ENCODE data around the gene ARHGEF39. TPM values are rescaled to one million over a fixed set of nuclear protein-coding genes. Genes with fewer than 3 reads are reported as not detected.

ARHGEF39 gene, protein sequence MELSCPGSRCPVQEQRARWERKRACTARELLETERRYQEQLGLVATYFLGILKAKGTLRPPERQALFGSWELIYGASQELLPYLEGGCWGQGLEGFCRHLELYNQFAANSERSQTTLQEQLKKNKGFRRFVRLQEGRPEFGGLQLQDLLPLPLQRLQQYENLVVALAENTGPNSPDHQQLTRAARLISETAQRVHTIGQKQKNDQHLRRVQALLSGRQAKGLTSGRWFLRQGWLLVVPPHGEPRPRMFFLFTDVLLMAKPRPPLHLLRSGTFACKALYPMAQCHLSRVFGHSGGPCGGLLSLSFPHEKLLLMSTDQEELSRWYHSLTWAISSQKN
- 11.5 to 16.2 TPM (median 15.4 TPM) in 5 replicates for total RNA-seq (2022; extraction: Qiagen RNA extraction)

GRCh38 chr9:35664531-35665470 is at the start of gene ARHGEF39:
ARHGEF39 (minus strand) TSS chr9:35665195; CDS start chr9:35665169, 26 bp downstream.

GRCh38 chr9:35689542-35690293 is 24.7 kb upstream of the ARHGEF39 start, which contains the start of gene TPM2:
TPM2 (minus strand) TSS chr9:35689925; CDS start chr9:35689817, 108 bp downstream.

DNA sequence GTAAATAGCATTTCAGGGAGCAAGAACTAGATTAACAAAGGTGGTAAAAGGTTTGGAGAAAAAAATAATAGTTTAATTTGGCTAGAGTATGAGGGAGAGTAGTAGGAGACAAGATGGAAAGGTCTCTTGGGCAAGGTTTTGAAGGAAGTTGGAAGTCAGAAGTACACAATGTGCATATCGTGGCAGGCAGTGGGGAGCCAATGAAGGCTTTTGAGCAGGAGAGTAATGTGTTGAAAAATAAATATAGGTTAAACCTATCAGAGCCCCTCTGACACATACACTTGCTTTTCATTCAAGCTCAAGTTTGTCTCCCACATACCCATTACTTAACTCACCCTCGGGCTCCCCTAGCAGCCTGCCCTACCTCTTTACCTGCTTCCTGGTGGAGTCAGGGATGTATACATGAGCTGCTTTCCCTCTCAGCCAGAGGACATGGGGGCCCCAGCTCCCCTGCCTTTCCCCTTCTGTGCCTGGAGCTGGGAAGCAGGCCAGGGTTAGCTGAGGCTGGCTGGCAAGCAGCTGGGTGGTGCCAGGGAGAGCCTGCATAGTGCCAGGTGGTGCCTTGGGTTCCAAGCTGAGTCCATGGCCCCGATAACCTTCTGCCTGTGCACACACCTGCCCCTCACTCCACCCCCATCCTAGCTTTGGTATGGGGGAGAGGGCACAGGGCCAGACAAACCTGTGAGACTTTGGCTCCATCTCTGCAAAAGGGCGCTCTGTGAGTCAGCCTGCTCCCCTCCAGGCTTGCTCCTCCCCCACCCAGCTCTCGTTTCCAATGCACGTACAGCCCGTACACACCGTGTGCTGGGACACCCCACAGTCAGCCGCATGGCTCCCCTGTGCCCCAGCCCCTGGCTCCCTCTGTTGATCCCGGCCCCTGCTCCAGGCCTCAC is 8.4 kb upstream of the ARHGEF39 start, which contains the start of gene CA9:
TSS of gene CA9 (plus strand) at position 797 of the 893 bp plus-strand sequence. CDS start at position 829, 32 bp downstream.

GRCh38 chr9:35658137-35658967 is 6.6 kb downstream of the ARHGEF39 start, which contains the start of gene CCDC107:
CCDC107 (plus strand) TSS chr9:35658292; CDS start chr9:35658380, 88 bp downstream.

DNA sequence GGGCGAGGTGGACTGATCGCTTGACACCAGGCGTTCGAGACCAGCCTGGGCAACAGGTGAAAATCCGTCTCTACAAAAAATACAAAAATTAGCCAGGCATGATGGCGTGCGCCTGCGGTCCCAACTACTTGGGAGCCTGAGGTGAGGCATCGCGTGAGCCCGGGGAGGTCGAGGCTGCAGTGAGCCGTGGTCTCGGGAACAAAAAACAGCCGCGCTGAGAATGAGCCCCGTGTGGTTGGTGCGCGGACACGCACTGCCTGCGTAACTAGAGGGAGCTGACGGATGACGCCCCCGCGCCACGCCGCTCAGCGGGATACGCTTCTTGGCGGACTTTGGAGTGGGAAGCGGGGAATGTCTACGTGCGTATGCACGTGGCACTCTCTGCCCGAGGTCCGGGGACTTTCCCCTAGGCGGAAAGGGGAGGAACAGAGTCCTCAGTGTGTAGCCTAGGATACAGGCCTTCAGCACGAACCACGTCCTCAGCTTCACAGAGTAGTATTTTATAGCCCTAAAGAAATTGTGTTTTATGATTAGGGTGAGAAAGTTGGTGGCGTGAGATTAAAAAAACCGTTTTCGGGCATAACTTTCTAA is 7.4 kb downstream of the ARHGEF39 start, which contains the start of gene RMRP:
TSS of gene RMRP (minus strand) at position 474 of the 591 bp plus-strand sequence.

DNA sequence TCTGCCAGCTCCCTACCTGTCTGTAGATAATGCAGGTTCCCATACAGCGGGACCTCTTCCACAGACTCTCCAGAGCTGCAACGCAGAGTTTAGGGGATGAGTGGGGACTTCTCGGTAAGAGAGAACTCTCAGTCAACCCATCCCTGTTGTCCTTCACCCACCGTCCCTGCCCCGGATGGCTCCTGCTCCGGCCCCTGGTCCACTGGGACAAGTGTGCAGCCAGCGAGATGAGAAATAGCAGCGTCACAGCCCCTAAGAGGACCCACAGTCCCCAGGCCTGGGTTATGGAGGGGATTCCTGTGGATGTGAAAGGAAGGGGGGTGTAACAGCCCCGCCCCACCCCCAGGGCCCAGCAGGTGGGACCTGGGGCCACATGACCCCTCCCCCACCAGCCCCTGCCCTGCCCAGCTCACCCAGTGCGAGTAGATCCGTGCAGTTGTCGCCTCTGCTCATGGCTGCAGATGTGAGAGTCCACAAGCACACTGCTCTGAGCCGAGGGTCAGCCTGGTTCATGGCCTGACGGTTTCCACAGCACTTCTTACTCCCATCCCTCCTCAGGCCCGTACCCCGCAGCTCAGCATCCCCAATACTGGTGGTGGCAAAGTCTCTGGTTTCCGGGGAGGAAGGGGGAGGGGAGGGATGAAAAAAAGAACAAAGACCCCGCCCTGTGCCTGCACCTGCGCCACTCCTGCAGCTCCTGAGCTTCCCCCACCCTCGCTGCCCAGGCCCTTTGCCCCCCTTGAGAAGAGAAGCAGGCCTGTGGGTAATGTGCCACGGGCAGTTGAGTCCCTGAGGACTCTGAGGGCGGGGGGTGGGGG is 14.4 kb downstream of the ARHGEF39 start, which contains the start of gene SIT1:
TSS of gene SIT1 (minus strand) at position 591 of the 818 bp plus-strand sequence. CDS start at position 513, 78 bp downstream.

GRCh38 chr9:35618325-35618727 is 46.7 kb downstream of the ARHGEF39 start, which contains the start of gene CD72:
CD72 (minus strand) TSS chr9:35618413; CDS start chr9:35618303, 110 bp downstream.

Other genes with a start within 250 kb of the ARHGEF39 start
- 19.6 to 36.1 TPM (median 33.1 TPM) in 5 replicates for gene RUSC2, start 175.1 kb downstream of the ARHGEF39 start, total RNA-seq (2022; extraction: Qiagen RNA extraction)
- gene TESK1, start 59.9 kb downstream of the ARHGEF39 start, total RNA-seq (2022; extraction: Qiagen RNA extraction), result 19.4 to 32.8 TPM (median 30.3 TPM) in 5 replicates
- gene CD72, start 46.8 kb downstream of the ARHGEF39 start, total RNA-seq (2022; extraction: Qiagen RNA extraction), result 0.18 to 0.42 TPM (median 0.29 TPM) in 4 of 5 replicates, not detected in the other
- not detected in 5 replicates for gene SIT1, start 14.3 kb downstream of the ARHGEF39 start, total RNA-seq (2022; extraction: Qiagen RNA extraction)
- 4.7 to 10.3 TPM (median 5.3 TPM) in 3 of 5 replicates, not detected in the others for gene RMRP, start 7.2 kb downstream of the ARHGEF39 start, total RNA-seq (2022; extraction: Qiagen RNA extraction)
- gene CCDC107, start 6.9 kb downstream of the ARHGEF39 start, total RNA-seq (2022; extraction: Qiagen RNA extraction), result 24.5 to 32.3 TPM (median 29.5 TPM) in 5 replicates
- gene CA9, start 8.7 kb upstream of the ARHGEF39 start, total RNA-seq (2022; extraction: Qiagen RNA extraction), result 5.6 to 10.5 TPM (median 8.9 TPM) in 5 replicates
- 663 to 742 TPM (median 711 TPM) in 5 replicates for gene TPM2, start 24.7 kb upstream of the ARHGEF39 start, total RNA-seq (2022; extraction: Qiagen RNA extraction)
- gene TLN1, start 67.0 kb upstream of the ARHGEF39 start, total RNA-seq (2022; extraction: Qiagen RNA extraction), result 103 to 127 TPM (median 113 TPM) in 5 replicates
- 52.5 to 59.5 TPM (median 55.6 TPM) in 5 replicates for gene CREB3, start 67.5 kb upstream of the ARHGEF39 start, total RNA-seq (2022; extraction: Qiagen RNA extraction)
- 22.8 to 39.1 TPM (median 34.1 TPM) in 5 replicates for gene GBA2, start 84.0 kb upstream of the ARHGEF39 start, total RNA-seq (2022; extraction: Qiagen RNA extraction)
- gene RGP1, start 84.1 kb upstream of the ARHGEF39 start, total RNA-seq (2022; extraction: Qiagen RNA extraction), result 11.9 to 19.3 TPM (median 18.8 TPM) in 5 replicates
- not detected in 5 replicates for gene MSMP, start 89.1 kb upstream of the ARHGEF39 start, total RNA-seq (2022; extraction: Qiagen RNA extraction)
- gene NPR2, start 126.4 kb upstream of the ARHGEF39 start, total RNA-seq (2022; extraction: Qiagen RNA extraction), result 3.6 to 6.2 TPM (median 5.0 TPM) in 5 replicates
- 0.24 to 0.51 TPM (median 0.34 TPM) in 5 replicates for gene SPAG8, start 147.1 kb upstream of the ARHGEF39 start, total RNA-seq (2022; extraction: Qiagen RNA extraction)
- gene HINT2, start 149.8 kb upstream of the ARHGEF39 start, total RNA-seq (2022; extraction: Qiagen RNA extraction), result 73.2 to 94.8 TPM (median 82.2 TPM) in 5 replicates
- not detected in 5 replicates for gene FAM221B, start 163.5 kb upstream of the ARHGEF39 start, total RNA-seq (2022; extraction: Qiagen RNA extraction)
- 2.1 to 4.5 TPM (median 3.6 TPM) in 5 replicates for gene TMEM8B, start 164.0 kb upstream of the ARHGEF39 start, total RNA-seq (2022; extraction: Qiagen RNA extraction)
- not detected in 5 replicates for gene OR13J1, start 205.2 kb upstream of the ARHGEF39 start, total RNA-seq (2022; extraction: Qiagen RNA extraction)
- gene HRCT1, start 241.0 kb upstream of the ARHGEF39 start, total RNA-seq (2022; extraction: Qiagen RNA extraction), result 0.14 to 0.40 TPM (median 0.18 TPM) in 5 replicates
- 0.10 to 0.20 TPM (median 0.15 TPM) in 4 of 5 replicates, not detected in the other for gene SPAAR, start 244.3 kb upstream of the ARHGEF39 start, total RNA-seq (2022; extraction: Qiagen RNA extraction)